BLaER1 treated with 17β-estradiol and CSF1 and Interleukin-3, amounts not matched to agents 10 nM and 100 nM (cell line): Measurements from ENCODE around the gene TAF11L6.
"Not testable (repeated sequence)": the region's sequence is repeated elsewhere in the genome, so short reads cannot be mapped to it uniquely, and the experiment has no call there.

Experiments used
- H3K27ac ChIP-seq, 11 experiments: shearing (Covaris generic); formaldehyde crosslinking; 2 replicates each; pipeline ENCODE4 v1.8.1; 2022
- H3K27me3 ChIP-seq, 11 experiments: shearing (Covaris generic); formaldehyde crosslinking; 2 replicates each; pipeline ENCODE4 v1.8.1; 2022
- H3K36me3 ChIP-seq, 11 experiments: shearing (Covaris generic); formaldehyde crosslinking; 2 replicates each; pipeline ENCODE4 v1.8.1; 2022
- H3K4me1 ChIP-seq, 10 experiments: shearing (Covaris generic); formaldehyde crosslinking; 2 replicates each; pipeline ENCODE4 v1.8.1; 2022
- H3K4me2 ChIP-seq, 11 experiments: shearing (Covaris generic); formaldehyde crosslinking; 2 replicates each; pipeline ENCODE4 v1.8.1; 2022
- H3K4me3 ChIP-seq, 10 experiments: shearing (Covaris generic); formaldehyde crosslinking; 2 replicates each; pipeline ENCODE4 v1.8.1; 2022
- H3K9ac ChIP-seq, 11 experiments: shearing (Covaris generic); formaldehyde crosslinking; 2 replicates each; pipeline ENCODE4 v1.8.1; 2022
- H3K9me3 ChIP-seq, 11 experiments: shearing (Covaris generic); formaldehyde crosslinking; replicated peaks in 1 of 11; 2 replicates each; pipeline ENCODE4 v1.8.1; 2022
- H4K20me1 ChIP-seq, 11 experiments: shearing (Covaris generic); formaldehyde crosslinking; 2 replicates each; pipeline ENCODE4 v1.8.1; 2022

TAF11L6 gene

GRCh38 chr5:17524935-17525334 is 3.5 kb upstream of the TAF11L6 start, which contains the start of gene TAF11L5:
Gene TAF11L5, plus strand, starts transcription at chr5:17525235.
- not testable (repeated sequence) for H3K27ac ChIP-seq, H3K36me3 ChIP-seq, H3K4me1 ChIP-seq, H3K9me3 ChIP-seq, H4K20me1 ChIP-seq, H3K4me2 ChIP-seq, H3K4me3 ChIP-seq, H3K9ac ChIP-seq, H3K27me3 ChIP-seq

- not testable (repeated sequence) for H3K36me3 ChIP-seq, H3K9me3 ChIP-seq, H3K27ac ChIP-seq, H3K9ac ChIP-seq, H4K20me1 ChIP-seq, H3K4me2 ChIP-seq, H3K4me1 ChIP-seq, H3K27me3 ChIP-seq, H3K4me3 ChIP-seq
These were observed 2.0 kb upstream of the TAF11L6 start for GRCh38 chr5:17526504-17526903.
